ENCODE measurements around the gene DDX17. TPM values are rescaled to one million over a fixed set of nuclear protein-coding genes. Genes with fewer than 3 reads are reported as not detected.
A peak's percentile ranks its signal among the peaks of the same experiment; 100 is the strongest.

DDX17 gene
- total RNA-seq, 1 donor from 2014 or later, result 333 TPM

- no peak for TF ChIP-seq CTCF (IDR thresholded peaks at IDR 0.05; ENCODE audit: insufficient read depth, low read length, poor library complexity, severe bottlenecking)
- Histone ChIP-seq H3K36me3 (ENCODE audit: control insufficient read depth, insufficient read depth, low read length) (peaks cover 3% of the 10 kb centered on the region), H3K4me3 (ENCODE audit: low read depth, low read length) (no peak overlapping the region), H3K27me3 (ENCODE audit: control insufficient read depth, insufficient read depth, low read length) (no peaks in the 10 kb centered on the region)
- no peak for DNase-seq (ENCODE audit: low read depth)
These were observed 24.2 kb downstream of the DDX17 start for GRCh38 chr22:38481871-38482332.

GRCh38 chr22:38481162-38481870 is 24.8 kb downstream of the DDX17 start:
- H3K36me3 ChIP-seq (ENCODE audit: control insufficient read depth, insufficient read depth, low read length), result peaks cover 3% of the 10 kb centered on the region
- no peak for DNase-seq (ENCODE audit: low read depth)
- no peak overlapping the region for H3K4me3 ChIP-seq (ENCODE audit: low read depth, low read length)
- no peak for TF ChIP-seq CTCF (IDR thresholded peaks at IDR 0.05; ENCODE audit: insufficient read depth, low read length, poor library complexity, severe bottlenecking)
- H3K27me3 ChIP-seq (ENCODE audit: control insufficient read depth, insufficient read depth, low read length), result no peaks in the 10 kb centered on the region

GRCh38 chr22:38479096-38479837 is 26.8 kb downstream of the DDX17 start:
- Histone ChIP-seq H3K4me3 (ENCODE audit: low read depth, low read length) (no peak overlapping the region), H3K36me3 (ENCODE audit: control insufficient read depth, insufficient read depth, low read length) (peaks cover 2% of the 10 kb centered on the region), H3K27me3 (ENCODE audit: control insufficient read depth, insufficient read depth, low read length) (no peaks in the 10 kb centered on the region)
- no peak for TF ChIP-seq CTCF (IDR thresholded peaks at IDR 0.05; ENCODE audit: insufficient read depth, low read length, poor library complexity, severe bottlenecking)
- peak; percentile 63 for DNase-seq (ENCODE audit: low read depth)

- no peaks in the 10 kb centered on the region for H3K36me3 ChIP-seq (ENCODE audit: control insufficient read depth, insufficient read depth, low read length)
- H3K4me3 ChIP-seq (ENCODE audit: low read depth, low read length), result no peak overlapping the region
- no peak for DNase-seq (ENCODE audit: low read depth)
- no peaks in the 10 kb centered on the region for H3K27me3 ChIP-seq (ENCODE audit: control insufficient read depth, insufficient read depth, low read length)
- no peak for TF ChIP-seq CTCF (IDR thresholded peaks at IDR 0.05; ENCODE audit: insufficient read depth, low read length, poor library complexity, severe bottlenecking)
These were observed 28.5 kb downstream of the DDX17 start for GRCh38 chr22:38477585-38477984.

- no peak for DNase-seq (ENCODE audit: low read depth)
- Histone ChIP-seq H3K36me3 (ENCODE audit: control insufficient read depth, insufficient read depth, low read length) (no peaks in the 10 kb centered on the region), H3K27me3 (ENCODE audit: control insufficient read depth, insufficient read depth, low read length) (no peaks in the 10 kb centered on the region), H3K4me3 (ENCODE audit: low read depth, low read length) (no peak overlapping the region)
- no peak for TF ChIP-seq CTCF (IDR thresholded peaks at IDR 0.05; ENCODE audit: insufficient read depth, low read length, poor library complexity, severe bottlenecking)
These were observed 32.0 kb downstream of the DDX17 start for GRCh38 chr22:38474003-38474607.

Data from kidney epithelial cell (primary cell).